Activated T-helper 2 cell treated with anti-CD3 and anti-CD28 coated beads, Interferon-gamma antibody, Interleukin-2, Interleukin-4, amounts not matched to agents 10 μg/mL and 5 μg/mL and 100 μg/mL, durations not matched to agents 14 hours and 24 hours and 36 hours (primary cell): ENCODE results near the gene TMEM238L. TPM values are rescaled to one million over a fixed set of nuclear protein-coding genes. Genes with fewer than 3 reads are reported as not detected.

ENCODE experiments used
- DNase-seq: peaks from one replicate; pipeline ENCODE4 v3.0.0; 2021; ENCODE audit warnings: low spot score
- H3K27ac Mint-ChIP-seq: one replicate; pipeline ENCODE4 v1.8.0; 2021; ENCODE audit warnings: mixed read lengths
- H3K27me3 Mint-ChIP-seq: one replicate; pipeline ENCODE4 v1.8.0; 2021; ENCODE audit warnings: low read depth, mixed read lengths
- H3K36me3 Mint-ChIP-seq: one replicate; pipeline ENCODE4 v1.8.0; 2021; ENCODE audit warnings: low read depth, mixed read lengths
- H3K4me1 Mint-ChIP-seq: one replicate; pipeline ENCODE4 v1.8.0; 2021; ENCODE audit warnings: low read depth, mixed read lengths
- H3K4me3 Mint-ChIP-seq: one replicate; pipeline ENCODE4 v1.8.0; 2021; ENCODE audit warnings: low read depth, mild to moderate bottlenecking, moderate library complexity, mixed read lengths
- H3K9me3 Mint-ChIP-seq: one replicate; pipeline ENCODE4 v1.8.0; 2021; ENCODE audit warnings: mixed read lengths
- intact Hi-C: fragments of 100-400 bp; cut with micrococcal nuclease; formaldehyde crosslinking; loops from one replicate; pipeline ENCODE4 v1.15.1; 2023
- total RNA-seq: library from RNA; stranded (reverse); gene quantifications from 2 replicates; pipeline ENCODE4 v1.2.3, GENCODE V29; 2022

The TMEM238L gene
- total RNA-seq, 1 donor from 2014 or later = not detected

DNA sequence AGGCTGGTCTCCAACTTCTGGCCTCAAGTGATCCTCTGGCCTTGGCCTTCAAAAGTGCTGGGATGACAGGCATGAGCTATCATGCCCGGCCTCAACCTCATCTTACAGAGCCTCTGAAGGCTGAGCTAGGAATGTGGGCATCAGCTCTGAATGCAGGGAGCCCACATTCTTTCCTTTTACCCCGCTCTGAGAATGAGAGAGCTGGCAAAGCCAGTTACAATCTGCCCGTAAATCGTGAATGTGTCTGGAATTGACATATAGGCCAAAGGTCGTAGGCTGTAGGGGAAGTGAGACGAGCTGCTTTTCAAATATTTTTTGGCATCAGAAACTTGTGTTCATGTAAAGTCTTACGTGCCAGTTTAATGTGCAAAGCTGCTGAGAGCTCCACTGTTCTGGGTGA is 4.5 kb downstream of the TMEM238L start:
- Mint-ChIP-seq H3K4me1 (no peaks in the 10 kb centered on the region), H3K9me3 (no peaks in the 10 kb centered on the region), H3K27ac (no peak overlapping the region), H3K4me3 (no peak overlapping the region), H3K36me3 (no peaks in the 10 kb centered on the region), H3K27me3 (no peaks in the 10 kb centered on the region)
- no peak for DNase-seq
- intact Hi-C loops = no loop called here

DNA sequence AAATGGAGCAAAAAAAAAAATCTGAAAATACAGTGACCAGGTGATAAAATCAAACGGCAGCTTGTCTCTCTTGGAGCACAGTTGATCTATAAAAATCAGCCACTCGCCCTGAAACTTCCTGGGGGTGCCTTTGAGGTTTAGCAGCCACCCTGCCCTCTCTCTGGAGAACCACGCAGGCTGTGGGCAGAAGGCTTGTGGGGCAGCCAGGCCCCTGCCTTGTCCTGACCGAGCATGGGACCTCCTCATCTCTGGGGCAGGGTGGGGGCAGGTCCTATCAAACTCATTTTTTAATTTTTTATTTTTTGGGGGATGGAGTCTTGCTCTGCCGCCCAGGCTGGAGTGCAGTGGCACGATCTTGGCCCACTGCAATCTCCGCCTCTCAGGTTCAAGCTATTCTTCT is 5.0 kb downstream of the TMEM238L start:
- DNase-seq = no peak
- Mint-ChIP-seq H3K27me3 (no peaks in the 10 kb centered on the region), H3K36me3 (no peaks in the 10 kb centered on the region), H3K4me3 (no peak overlapping the region), H3K27ac (no peak overlapping the region), H3K9me3 (no peaks in the 10 kb centered on the region), H3K4me1 (no peaks in the 10 kb centered on the region)
- intact Hi-C loops = no loop called here

DNA sequence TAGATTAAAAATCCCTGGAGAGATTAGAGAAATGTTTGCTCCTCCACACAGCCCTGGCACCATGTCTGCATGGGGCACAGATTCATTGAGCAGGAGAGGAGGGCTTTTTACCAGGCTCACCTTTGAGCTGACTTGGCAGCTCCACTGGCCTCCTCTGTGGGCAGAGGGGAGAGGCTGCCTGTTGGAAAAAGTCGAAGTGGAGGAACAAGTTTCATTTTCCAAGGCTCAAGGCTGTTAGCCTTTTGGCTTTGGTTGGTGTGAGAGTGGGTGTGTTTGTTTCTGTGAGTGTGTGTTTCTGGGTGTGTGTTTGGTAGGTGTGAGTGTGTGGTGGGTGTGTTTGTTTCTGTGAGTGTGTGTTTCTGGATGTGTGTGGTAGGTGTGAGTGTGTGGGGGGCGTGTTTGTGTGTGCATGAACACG is 5.6 kb downstream of the TMEM238L start:
- H3K36me3 Mint-ChIP-seq = no peaks in the 10 kb centered on the region
- intact Hi-C loops = no loop called here
- no peak overlapping the region for H3K27ac Mint-ChIP-seq
- no peaks in the 10 kb centered on the region for H3K4me1 Mint-ChIP-seq
- H3K9me3 Mint-ChIP-seq = no peaks in the 10 kb centered on the region
- DNase-seq = no peak
- no peaks in the 10 kb centered on the region for H3K27me3 Mint-ChIP-seq
- H3K4me3 Mint-ChIP-seq = no peak overlapping the region

DNA sequence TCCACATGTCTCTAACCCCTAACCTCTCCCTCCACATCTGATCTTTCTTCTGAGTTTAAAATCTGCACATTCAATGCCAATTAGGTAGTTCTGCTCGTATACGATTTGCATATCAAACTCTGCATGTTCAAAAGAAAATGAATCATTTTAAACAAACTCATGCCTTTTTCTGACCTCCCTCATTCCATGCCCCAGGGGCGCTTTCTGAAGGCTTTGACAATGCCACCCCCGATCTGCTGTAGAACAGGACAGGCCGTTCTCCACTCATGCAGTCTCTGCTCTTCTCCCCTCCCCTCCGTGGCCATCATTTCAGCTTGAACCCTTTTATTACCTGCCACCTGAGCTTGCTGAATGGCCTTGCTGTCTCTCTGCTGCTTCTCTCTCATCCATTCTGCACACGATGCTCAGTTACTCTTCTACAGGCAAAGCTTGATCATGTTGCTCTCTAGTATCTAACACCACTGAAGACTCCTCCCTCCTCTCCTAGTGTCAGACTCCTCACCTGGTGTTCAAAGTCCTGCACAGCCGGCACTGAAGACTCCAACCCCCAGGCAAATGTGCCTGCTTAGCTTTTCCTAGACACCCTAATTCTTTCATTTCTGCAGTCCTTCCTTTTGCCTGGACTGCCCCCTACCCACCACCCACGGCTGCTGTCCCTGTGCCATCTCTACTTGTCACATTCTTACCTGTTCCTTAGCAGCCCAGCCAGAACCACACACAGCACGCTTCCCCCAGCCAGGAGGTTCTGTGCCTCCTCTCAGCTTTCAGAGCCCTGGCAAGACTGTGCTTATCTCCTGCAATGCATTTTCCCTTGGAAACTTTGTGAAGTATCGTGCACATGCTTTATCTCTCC is 6.2 kb downstream of the TMEM238L start:
- H3K36me3 Mint-ChIP-seq = no peaks in the 10 kb centered on the region
- no peaks in the 10 kb centered on the region for H3K9me3 Mint-ChIP-seq
- no peaks in the 10 kb centered on the region for H3K4me1 Mint-ChIP-seq
- no peaks in the 10 kb centered on the region for H3K27me3 Mint-ChIP-seq
- H3K27ac Mint-ChIP-seq = no peak overlapping the region
- intact Hi-C loops = no loop called here
- no peak for DNase-seq
- H3K4me3 Mint-ChIP-seq = no peak overlapping the region

DNA sequence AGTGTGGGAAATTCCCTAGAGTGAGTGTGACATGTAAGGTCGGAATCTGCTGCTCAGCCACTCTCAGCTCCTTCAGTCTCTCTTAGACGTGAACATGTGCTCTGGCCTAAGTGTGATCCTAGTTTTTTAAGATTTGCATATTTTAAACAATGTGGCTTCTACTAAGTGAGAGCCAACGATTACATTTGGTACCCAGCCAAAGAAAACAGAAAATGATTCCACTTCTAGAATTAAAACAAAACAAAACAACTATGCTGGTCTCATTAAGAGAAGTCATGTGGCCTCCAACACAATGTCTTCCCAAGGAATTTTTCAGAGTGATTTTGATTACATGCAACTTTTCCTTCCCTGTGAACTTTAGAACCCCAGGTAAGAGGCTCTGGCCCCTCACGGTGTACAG is 10.1 kb downstream of the TMEM238L start:
- no peaks in the 10 kb centered on the region for H3K9me3 Mint-ChIP-seq
- H3K36me3 Mint-ChIP-seq = no peaks in the 10 kb centered on the region
- H3K4me1 Mint-ChIP-seq = no peaks in the 10 kb centered on the region
- no peak overlapping the region for H3K4me3 Mint-ChIP-seq
- H3K27ac Mint-ChIP-seq = no peak overlapping the region
- H3K27me3 Mint-ChIP-seq = no peaks in the 10 kb centered on the region
- DNase-seq = no peak
- intact Hi-C loops = no loop called here

DNA sequence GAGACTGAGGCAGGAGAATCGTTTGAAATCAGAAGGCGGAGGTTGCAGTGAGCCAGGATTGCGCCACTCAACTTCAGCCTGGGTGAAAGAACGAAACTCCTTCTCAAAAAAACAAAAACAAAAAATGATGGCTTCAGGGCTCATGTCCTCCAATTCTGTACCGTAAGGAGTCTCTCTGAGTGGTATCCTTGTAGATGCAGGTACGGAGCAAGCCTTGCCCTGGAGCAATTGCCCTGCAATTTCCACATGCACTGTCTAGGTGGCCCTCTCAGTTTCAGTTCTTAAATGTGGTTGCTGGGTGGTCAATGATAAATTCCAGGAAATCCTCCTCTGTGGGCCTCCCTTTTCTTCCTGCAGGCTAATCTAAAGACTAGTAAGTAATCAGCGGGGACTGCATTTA is 10.6 kb downstream of the TMEM238L start:
- Mint-ChIP-seq H3K27ac (no peak overlapping the region), H3K9me3 (no peaks in the 10 kb centered on the region), H3K36me3 (no peaks in the 10 kb centered on the region), H3K4me1 (no peaks in the 10 kb centered on the region), H3K27me3 (no peaks in the 10 kb centered on the region), H3K4me3 (no peak overlapping the region)
- intact Hi-C loops = no loop called here
- no peak for DNase-seq

DNA sequence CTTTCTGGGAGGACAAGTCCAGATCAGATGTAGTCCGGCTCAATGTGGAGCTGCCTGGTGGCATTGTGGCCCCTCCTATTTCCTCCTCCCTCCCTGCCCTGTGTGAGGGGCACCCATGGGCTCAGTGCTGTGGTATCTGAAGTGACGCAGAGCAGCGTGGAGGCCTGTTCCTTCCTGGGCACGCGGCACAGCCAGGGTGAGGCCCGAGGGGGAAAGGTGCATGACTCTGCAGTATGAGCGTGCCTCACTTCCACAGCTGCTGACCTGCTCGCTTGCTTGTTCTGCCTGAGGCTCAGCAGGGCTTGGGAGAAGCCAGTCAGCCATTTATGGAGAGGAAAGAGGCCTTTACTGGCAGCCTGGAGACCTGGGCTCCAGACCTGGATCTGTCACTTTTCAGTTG is 11.7 kb downstream of the TMEM238L start:
- H3K4me3 Mint-ChIP-seq = no peak overlapping the region
- H3K27me3 Mint-ChIP-seq = no peaks in the 10 kb centered on the region
- no peaks in the 10 kb centered on the region for H3K36me3 Mint-ChIP-seq
- H3K27ac Mint-ChIP-seq = no peak overlapping the region
- H3K4me1 Mint-ChIP-seq = no peaks in the 10 kb centered on the region
- no peak for DNase-seq
- no peaks in the 10 kb centered on the region for H3K9me3 Mint-ChIP-seq
- intact Hi-C loops = no loop called here

DNA sequence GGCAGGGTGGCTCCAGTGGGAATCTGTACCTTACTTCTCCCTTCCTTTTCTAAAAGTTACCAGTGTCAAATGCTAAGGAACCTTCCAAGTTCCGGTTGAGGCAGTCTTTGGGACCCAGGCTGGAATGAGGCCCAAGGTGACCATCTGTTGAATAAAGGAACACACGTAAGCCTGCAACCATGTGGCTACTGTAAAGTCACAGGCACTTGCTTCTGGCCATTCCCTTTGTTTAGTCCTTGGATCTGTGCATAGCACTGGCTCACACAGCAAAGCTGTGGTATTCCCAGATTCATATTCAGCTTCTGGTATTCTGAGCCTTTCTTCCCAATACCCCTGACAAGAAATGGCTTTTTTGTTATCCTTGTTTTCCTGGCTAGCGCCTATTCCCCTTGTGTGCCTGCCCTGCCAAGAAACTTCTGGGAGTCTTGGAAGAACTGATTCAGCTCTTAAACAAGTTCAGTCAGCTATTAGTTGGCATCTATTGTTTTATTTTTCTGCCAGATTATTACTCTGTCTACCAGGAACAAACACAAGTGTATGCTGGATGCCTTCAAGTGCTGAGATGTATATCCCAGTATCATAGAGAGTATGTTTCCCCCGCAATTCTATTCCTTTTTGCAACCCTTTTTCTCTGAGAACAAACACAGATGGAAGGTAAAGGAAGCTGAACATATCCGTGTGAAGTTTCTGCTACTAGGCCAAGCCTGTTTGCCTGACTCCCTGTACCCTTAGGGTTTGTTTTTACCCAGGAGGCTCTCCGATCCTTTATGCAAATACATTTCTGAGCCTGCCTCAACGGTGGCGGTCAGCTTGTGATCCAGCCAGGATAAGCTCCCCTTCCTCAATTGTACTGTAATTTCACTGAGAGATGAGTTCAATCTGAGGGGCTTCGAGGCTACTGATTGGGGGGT is 13.2 kb downstream of the TMEM238L start:
- H3K4me1 Mint-ChIP-seq = no peaks in the 10 kb centered on the region
- H3K36me3 Mint-ChIP-seq = no peaks in the 10 kb centered on the region
- H3K27ac Mint-ChIP-seq = no peak overlapping the region
- no peak for DNase-seq
- intact Hi-C loops = no loop called here
- no peaks in the 10 kb centered on the region for H3K27me3 Mint-ChIP-seq
- H3K4me3 Mint-ChIP-seq = no peak overlapping the region
- H3K9me3 Mint-ChIP-seq = no peaks in the 10 kb centered on the region

DNA sequence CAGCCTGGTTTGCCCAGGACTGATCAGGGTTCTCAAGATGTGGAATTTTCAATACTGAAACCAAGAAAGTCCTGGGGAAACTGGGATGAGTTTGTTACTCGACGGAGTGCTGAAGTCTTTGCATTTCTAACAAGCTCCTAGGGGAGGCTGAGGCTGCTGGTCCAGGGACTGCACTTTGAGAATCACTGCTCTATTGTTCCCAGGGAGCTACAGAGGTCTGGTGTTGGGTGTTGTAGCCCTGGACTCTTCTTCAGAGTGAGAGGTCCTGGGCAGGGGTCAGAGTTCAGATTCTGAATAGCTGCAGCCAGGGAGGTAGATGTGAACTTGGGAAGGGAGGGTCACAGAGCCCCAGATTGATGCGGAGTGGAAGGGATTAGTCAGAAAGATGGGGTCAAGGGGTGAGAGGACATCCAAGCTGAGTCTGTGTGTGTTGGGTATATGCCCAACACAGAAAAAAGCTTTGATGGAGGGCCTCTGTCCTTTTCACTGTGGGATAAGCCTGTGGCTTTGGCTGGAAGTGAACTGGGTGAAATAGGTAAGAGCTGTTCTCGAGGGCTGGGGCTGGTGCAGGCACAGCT is 14.1 kb downstream of the TMEM238L start:
- intact Hi-C loops = no loop called here
- no peaks in the 10 kb centered on the region for H3K36me3 Mint-ChIP-seq
- H3K27ac Mint-ChIP-seq = no peak overlapping the region
- H3K27me3 Mint-ChIP-seq = no peaks in the 10 kb centered on the region
- H3K4me3 Mint-ChIP-seq = no peak overlapping the region
- H3K4me1 Mint-ChIP-seq = no peaks in the 10 kb centered on the region
- DNase-seq = no peak
- no peaks in the 10 kb centered on the region for H3K9me3 Mint-ChIP-seq

DNA sequence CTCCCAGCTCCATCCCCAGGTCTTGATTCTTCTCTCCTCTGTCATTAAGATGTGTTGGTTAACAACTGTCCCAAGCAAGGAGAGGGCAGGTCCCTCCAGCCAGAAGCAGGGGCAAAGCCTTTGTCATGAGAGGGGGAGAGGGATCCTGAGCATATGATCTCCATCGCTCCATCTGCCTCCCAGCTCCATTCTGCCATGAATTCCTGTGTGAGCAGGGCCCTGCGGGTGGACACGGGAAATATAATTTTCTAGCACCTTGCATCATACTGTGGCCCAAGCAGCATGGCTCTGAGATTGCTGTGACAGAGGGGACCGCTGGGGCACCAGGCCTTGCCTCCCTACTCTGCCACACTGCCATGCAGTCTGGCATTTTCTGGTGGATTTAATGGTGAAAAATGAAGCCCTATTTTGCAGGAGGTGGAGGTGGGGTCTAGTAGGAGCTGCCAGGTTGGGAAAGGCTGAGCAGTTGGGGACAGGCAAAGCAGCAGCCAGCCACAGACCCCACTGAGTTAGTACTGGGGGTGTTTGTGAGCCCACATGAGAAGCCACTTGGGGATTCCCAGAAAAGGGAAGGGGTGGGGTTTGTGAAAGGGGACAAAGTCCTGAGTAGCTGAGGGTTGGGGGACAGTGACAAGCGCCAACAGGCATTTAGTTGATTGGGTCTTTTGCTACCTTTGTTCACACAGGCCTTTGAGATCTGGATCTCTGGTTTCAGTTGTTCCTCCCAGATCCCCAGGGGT is 16.4 kb downstream of the TMEM238L start:
- no peaks in the 10 kb centered on the region for H3K9me3 Mint-ChIP-seq
- intact Hi-C loops = no loop called here
- no peaks in the 10 kb centered on the region for H3K4me1 Mint-ChIP-seq
- no peak overlapping the region for H3K4me3 Mint-ChIP-seq
- H3K36me3 Mint-ChIP-seq = no peaks in the 10 kb centered on the region
- no peak overlapping the region for H3K27ac Mint-ChIP-seq
- DNase-seq = no peak
- H3K27me3 Mint-ChIP-seq = peaks cover 3% of the 10 kb centered on the region

DNA sequence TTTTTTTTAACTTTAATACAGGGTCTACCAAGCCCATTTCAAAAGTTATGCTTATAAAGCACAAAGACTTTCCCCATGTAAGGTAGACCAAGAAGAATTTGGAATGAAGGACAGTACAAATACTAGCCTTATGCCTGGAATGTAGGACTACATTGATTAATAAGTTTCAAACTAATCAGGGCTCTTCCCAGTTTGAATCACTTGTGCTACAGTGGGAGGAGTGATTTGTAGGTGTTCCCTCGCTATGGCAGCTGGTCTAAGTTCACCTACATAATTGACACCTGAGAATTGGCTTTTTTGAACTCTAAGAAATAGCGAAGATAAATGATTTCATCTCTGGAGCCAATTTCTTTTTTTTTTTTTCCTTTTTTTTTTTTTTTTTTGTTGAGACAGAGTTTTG is 18.6 kb downstream of the TMEM238L start:
- Mint-ChIP-seq H3K4me1 (no peaks in the 10 kb centered on the region), H3K4me3 (no peak overlapping the region), H3K36me3 (no peaks in the 10 kb centered on the region), H3K27me3 (peaks cover 3% of the 10 kb centered on the region), H3K9me3 (no peaks in the 10 kb centered on the region), H3K27ac (no peak overlapping the region)
- intact Hi-C loops = no loop called here
- no peak for DNase-seq

DNA sequence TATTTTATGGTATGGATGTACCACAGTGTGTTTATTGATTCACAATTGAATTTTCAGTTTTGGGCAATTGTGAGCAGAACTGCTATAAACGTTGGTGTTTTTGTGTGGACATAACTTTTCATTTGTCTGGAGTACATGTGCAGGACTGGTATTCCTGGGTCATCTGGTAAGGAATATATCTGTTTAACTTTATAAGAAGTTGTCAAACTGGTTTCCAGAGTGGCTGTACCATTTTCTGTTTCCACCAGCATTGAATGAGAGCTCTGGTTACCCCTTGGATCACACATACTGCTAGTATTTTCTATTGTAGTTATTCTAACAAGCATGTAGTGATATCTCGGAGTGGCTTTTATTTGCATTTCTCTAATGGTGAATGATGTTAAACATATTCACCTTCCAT is 24.3 kb downstream of the TMEM238L start:
- H3K4me3 Mint-ChIP-seq = no peak overlapping the region
- H3K27me3 Mint-ChIP-seq = peaks cover 3% of the 10 kb centered on the region
- H3K36me3 Mint-ChIP-seq = no peaks in the 10 kb centered on the region
- intact Hi-C loops = no loop called here
- H3K9me3 Mint-ChIP-seq = peaks cover 6% of the 10 kb centered on the region
- no peak for DNase-seq
- H3K4me1 Mint-ChIP-seq = no peaks in the 10 kb centered on the region
- H3K27ac Mint-ChIP-seq = no peak overlapping the region
